HG02571 (cell line): ENCODE data around the gene EFS.

ENCODE experiments used
- ATAC-seq: cut with Tn5 transposase; IDR thresholded peaks from one replicate; pipeline ENCODE4 v1.9.1; 2021; ENCODE audit warnings: mild to moderate bottlenecking, moderate library complexity; ENCODE audit not compliant: unreplicated experiment

Gene EFS

GRCh38 chr14:23380197-23380914 lies 15.4 kb upstream of the EFS start:
- ATAC-seq: no peak

DNA sequence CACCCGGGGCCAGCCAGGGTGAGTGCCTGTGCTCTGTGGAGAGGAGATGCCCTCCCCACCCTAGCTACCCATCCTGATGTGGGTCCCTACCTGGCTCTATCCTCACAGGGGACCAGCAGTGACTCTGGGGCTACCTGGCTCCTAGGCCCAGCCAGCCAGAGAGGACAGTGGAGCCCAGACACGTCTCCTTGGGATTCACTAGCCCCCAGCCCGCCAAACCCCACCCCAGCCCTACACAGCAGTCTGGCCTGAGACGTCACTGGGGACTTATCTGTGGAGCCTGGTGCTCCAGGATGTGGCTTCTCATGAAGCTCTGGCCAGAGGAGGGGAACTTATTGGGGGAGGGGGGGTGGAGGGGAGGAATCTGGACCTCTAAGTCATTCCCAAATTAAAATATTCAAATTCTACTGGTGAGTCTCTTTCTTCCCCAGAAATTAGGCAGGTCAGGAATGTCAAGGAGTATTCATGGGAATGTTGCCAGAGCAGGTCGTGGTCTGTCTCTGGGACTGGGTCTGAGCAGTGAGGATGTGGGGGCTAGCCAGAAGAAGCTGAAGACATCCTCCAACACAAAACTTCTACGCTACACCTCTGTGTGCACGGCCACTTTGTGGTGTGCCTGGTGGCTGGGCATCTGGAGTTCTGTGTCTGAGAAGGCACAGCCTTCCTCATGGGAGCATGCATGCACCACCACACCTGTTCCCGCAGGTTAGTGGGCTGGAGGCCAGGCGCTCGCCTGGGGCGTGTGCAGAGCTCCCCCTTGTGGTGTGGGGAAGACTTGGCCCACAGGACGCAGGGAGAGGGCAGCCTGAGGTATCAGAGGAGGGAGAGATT lies 14.6 kb upstream of the EFS start:
- no peak for ATAC-seq

DNA sequence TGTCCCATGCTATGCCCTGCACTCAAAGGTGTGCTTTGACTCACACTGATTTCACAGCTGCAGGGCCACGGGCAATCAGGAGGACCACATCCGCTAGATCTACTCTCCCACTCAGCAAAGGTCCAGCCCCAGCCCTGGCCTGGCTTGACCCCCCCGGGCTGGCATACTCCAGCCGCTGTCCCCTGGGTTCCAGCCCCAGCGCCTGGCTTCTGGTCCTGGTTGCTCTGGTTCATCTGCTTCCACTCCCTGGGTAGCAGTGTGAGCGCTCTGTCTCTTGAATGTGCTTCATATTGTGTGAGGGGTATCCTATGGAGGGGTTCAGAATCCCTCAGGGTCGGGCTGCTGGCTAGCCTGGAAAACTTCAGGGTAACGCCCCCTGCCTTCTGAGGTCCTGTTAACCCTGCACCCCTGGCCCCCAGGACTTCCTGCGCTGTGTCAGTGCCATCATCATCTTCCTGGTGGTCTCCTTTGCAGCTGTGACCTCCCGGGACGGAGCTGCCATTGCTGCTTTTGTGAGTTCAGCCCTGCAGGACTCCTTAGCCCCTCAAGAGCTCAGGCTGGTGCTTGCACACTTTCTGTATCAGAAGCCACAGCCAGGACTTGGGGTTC lies 13.7 kb upstream of the EFS start:
- ATAC-seq: no peak

DNA sequence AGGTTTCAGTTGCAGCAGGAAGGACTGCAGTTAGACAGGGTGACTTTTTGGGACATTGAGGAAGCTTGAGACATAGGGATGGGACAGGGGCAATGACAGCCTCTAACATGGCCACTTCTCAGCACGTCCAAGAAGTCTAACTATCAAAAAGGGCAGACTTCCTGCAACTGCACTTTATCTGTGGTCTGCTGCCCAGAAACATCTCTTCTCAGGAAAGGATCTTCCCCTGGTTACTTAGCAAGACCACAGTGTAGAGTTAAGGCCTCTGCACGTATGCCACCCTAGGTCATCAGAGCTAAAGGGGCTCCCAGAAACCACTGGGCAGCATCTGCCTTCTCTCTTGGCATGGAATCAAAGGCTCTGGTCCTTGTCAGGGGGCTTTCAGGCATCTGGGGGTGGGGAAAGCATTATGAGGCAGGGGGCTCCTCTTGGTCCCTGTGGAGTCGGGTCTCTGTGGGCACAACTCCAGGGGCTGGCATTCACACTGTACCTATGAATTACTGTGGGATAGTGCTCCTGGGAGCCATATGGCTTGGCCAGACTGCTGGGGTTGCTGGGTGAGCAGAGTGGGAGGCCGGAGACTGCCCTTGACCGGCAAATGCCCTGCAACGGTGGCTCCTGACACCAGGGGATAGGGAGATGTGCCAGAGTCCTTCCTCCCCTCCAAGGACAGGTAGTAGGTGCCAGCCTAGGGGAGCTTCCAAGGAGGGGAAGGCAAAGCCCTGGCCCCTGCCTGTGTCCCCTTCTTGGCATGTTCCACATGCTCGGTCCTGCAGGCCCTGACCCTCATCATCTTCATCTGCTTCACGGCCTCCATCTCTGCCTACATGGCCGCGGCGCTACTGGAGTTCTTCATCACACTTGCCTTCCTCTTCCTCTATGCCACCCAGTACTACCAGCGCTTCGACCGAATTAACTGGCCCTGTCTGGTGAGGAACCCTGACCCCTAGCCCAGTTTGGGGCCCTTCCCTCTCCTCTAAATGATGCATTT lies 12.9 kb upstream of the EFS start:
- no peak for ATAC-seq

DNA sequence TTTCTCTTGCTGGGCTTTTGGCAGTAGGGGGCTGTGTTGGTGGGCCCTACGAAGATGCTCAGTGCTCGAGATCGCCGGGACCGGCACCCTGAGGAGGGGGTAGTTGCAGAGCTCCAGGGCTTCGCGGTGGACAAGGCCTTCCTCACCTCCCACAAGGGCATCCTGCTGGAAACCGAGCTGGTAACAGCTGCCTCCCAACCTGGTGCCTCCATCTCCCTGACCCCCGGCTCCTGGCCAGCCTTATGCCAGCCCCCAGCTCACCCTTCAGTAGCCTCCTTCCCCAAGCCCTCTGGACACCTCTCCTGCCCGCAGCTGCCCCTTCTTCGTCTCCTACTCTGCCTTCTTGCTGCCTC lies 12.2 kb upstream of the EFS start:
- no peak for ATAC-seq

DNA sequence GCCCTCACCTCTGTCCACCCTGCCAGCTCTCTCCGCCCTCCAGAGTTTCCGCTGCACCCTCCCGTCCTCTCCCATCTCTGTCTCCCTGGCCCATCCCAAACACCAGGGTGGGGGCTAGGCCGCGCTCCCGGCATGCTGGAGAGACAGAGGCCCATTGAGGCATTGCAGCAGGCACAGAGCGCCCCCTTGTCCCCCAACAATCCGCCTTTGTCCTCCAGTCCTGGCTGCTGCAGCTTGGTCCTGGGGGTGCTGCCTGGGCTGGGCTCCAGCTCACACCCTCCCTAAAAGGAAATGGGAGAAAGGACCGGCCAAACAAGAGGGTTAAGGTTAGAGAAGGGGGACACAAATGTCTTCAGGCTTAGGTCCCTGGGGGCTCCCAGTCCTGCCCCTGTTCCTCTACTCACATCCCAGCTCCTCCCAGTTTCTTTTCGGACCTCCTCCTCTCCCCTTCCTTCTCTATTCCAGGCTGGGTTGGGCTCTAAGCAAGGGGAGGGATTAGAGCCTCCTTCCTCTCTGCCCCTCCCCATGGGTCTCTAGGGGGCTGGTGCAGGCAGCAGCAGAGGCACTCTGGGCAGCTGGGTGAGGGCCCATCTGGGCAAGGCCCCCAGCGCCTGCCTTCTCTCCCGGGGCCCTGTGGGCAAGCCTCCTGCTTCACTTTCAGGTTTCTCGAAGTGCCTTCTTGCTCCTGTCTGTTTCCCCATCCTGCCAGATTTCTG lies 11.7 kb upstream of the EFS start, which contains the start of gene CMTM5:
Gene CMTM5, plus strand, starts transcription at position 565 of the 716 bp plus-strand sequence. CDS start 206 bp downstream, outside the sequence.
- ATAC-seq: no peak

DNA sequence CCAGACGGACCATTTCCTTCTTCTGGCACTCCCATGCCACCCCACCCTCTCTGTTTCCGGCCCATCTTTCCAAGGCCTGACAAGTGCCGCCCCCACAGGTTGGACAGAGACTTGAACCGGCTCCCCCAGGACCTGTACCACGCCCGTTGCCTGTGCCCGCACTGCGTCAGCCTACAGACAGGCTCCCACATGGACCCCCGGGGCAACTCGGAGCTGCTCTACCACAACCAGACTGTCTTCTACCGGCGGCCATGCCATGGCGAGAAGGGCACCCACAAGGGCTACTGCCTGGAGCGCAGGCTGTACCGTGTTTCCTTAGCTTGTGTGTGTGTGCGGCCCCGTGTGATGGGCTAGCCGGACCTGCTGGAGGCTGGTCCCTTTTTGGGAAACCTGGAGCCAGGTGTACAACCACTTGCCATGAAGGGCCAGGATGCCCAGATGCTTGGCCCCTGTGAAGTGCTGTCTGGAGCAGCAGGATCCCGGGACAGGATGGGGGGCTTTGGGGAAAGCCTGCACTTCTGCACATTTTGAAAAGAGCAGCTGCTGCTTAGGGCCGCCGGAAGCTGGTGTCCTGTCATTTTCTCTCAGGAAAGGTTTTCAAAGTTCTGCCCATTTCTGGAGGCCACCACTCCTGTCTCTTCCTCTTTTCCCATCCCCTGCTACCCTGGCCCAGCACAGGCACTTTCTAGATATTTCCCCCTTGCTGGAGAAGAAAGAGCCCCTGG lies 10.7 kb upstream of the EFS start:
- ATAC-seq: no peak

DNA sequence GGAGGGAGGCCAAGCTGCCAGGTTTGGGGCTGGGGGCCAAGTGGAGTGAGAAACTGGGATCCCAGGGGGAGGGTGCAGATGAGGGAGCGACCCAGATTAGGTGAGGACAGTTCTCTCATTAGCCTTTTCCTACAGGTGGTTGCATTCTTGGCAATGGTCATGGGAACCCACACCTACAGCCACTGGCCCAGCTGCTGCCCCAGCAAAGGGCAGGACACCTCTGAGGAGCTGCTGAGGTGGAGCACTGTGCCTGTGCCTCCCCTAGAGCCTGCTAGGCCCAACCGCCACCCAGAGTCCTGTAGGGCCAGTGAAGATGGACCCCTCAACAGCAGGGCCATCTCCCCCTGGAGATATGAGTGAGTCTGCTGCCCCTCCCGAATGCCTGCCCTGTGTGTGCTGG lies 8.1 kb upstream of the EFS start:
- no peak for ATAC-seq

DNA sequence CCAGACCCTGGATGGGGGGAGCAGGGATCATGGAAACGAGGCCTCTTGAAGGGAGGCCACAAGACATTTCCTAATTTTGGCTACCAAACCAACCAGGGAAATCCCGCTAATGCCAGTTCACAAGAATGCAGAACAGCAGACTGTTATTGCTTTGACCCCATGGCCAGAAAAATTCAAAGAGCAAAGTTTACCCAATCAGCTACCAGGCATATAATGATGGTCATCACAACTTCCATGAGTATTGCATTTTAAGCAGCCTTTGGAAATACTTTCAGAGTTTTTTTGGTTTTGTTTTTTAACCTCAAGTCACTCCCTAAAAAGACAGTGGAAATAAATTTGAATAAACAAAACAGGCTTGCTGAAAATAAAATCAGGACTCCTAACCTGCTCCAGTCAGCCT lies 7.5 kb upstream of the EFS start, which contains the start of gene IL25:
Gene IL25, plus strand, starts transcription at position 301 of the 400 bp plus-strand sequence.
- no peak for ATAC-seq

DNA sequence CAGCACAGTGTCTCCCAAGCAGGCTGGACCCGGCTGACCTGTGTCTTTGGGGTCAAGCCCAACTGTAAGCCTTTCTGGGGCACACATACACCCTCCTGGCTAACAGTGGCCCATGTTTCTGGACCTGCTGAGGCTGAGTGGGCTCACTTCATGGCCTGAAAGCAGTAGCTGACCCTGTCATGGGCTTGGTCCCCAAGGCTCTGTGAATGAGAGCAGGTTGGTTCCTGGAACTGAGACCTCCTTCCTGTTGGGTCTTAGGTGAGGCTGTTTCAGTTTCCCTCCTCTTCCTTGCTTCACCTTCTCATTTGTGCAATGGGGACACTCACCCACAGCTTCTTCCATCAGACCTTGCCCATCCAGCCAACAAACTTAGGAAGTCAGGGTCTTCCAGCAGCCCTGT lies 6.9 kb upstream of the EFS start:
- ATAC-seq: no peak

DNA sequence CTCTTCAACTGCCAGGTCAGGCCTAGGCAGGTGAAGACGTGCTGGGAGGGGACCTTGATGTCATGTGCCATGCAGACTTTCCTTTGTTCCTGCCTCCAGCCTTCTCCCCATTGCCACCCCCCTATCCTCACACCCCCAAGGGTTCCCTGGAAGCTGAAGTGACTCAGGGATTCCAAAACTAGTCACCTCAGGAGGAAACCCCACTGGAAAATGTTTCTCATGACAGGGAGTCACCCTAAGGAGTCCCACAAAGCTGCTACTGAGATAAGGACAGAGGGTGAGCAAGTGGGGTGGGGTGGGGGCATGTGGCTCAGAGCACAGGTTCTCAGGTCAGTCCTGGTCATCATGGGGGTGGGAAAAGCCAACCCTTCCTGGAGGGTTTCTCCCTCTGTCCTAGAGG lies 5.2 kb upstream of the EFS start:
- no peak for ATAC-seq

GRCh38 chr14:23366426-23366921 lies 1.5 kb upstream of the EFS start:
- no peak for ATAC-seq

- no peak for ATAC-seq
Measured at GRCh38 chr14:23365732-23366425, 907 bp upstream of the EFS start.

DNA sequence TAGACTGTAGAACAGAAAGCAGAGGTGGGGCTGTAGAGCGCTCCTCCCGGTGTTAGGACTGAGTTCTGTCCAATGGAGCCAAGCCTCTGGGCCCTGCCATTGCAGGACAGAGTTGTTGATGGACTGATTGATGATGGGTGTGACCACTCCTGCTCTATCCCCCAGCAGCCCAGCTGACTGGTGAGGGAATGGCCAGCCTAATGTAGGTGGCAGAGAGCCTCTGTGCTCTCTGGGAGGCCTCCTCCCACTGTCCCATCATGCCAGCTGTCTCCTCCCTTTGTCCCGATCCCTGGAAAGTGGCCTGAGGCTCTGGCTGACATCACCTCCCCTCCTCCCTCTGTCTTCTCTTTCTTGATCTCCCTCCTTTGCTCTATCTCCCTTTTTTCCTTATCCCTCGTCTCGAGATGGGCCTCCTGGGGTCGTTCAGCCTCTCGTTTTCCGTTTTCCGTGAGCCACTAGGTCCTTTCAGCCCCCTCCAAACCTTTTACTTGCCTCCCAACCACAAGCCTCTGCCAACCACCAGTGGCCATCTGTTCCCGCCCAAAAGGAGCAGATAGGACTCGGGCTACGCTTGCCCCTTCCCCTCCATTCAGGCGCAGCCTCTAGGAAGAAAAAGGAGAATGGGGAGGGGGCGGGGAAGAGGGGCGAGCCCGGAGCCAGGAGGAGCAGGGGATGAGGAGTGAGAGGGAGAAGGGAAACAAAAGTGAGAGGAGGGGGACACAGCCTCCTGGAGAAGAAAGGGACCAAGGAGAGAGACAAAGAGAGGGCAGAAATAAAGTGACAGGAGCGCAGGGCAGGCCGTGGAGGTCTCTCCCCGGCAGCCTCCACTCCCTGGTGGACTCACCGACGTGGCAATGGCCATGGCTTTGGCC lies 572 bp downstream of the EFS start:
- no peak for ATAC-seq

- ATAC-seq: no peak
Measured at GRCh38 chr14:23362200-23362599, 2.8 kb downstream of the EFS start.

GRCh38 chr14:23361763-23362162 lies 3.2 kb downstream of the EFS start:
- no peak for ATAC-seq

DNA sequence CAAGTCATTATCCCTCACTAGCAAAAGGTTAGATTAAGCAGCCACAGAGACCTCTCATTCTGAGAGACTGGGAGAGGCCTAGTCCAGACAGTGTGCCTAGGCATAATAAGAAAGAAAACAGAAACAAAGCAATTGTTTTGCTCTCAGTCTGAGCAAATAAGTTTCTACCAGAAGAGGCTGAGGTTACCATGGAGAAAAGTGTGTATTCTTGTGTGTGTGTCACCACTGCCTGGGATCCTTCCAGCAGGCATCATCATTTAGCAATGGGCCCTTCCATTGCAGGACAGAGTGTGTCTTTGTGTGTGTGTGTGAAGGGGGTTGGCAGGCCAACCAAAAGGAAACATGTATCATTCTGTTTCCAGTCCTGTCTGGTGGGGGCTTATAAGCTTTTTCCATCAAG lies 3.7 kb downstream of the EFS start:
- ATAC-seq: no peak

DNA sequence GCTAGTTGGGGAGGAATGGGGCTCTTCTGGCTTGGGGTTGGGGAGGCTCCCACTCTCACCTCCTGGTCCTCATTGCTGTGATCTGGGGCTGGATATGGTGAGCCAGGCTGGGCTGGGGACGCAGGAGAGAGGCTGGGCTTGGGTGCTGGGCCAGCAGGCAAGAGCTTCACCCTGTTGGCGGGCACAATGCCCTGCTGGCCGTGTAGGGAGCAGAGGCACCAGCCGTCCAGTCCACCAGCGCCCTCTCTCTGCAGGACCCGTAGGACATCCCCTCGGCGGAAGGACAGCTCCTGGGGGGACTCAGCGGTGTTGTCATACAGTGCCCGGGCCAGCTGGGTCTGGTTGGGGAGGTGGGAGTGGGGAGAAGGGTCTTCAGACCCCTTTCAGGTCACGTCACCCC lies 4.5 kb downstream of the EFS start:
- no peak for ATAC-seq
